Liver (tissue), 9 donors: ENCODE data around the gene ATXN1. TPM values are rescaled to one million over a fixed set of nuclear protein-coding genes. Genes with fewer than 3 reads are reported as not detected.
A peak's percentile ranks its signal among the peaks of the same experiment; 100 is the strongest.
"Not testable (repeated sequence)": the region's sequence is repeated elsewhere in the genome, so short reads cannot be mapped to it uniquely, and the experiment has no call there.

Source experiments
- DNase-seq: peaks from one replicate; pipeline ENCODE4 v3.0.0-alpha.2; 2017; ENCODE audit warnings: low spot score
- H3K27ac ChIP-seq, 2 donors: one replicate each; pipeline ENCODE4 v1.7.0; 2013; ENCODE audit warnings: inconsistent platforms in 2 of 2, low read length in 2 of 2, control low read depth in 1 of 2, low read depth in 1 of 2, mild to moderate bottlenecking in 1 of 2
- H3K27me3 ChIP-seq, 4 donors: one replicate each; pipeline versions ENCODE4 v1.6.1 to v1.7.0; 2013; ENCODE audit warnings: low read length in 3 of 4, inconsistent platforms in 1 of 4, mild to moderate bottlenecking in 1 of 4, moderate library complexity in 1 of 4; ENCODE audit not compliant: control insufficient read depth in 4 of 4, insufficient read depth in 4 of 4
- H3K36me3 ChIP-seq, 4 donors: one replicate each; pipeline versions ENCODE4 v1.6.1 to v1.7.0; 2013; ENCODE audit warnings: low read length in 3 of 4, mild to moderate bottlenecking in 3 of 4, low read depth in 1 of 4, moderate library complexity in 1 of 4; ENCODE audit not compliant: control insufficient read depth in 4 of 4, insufficient read depth in 3 of 4
- H3K4me1 ChIP-seq, 4 donors: one replicate each; pipeline versions ENCODE4 v1.6.1 to v1.7.0; 2013; ENCODE audit warnings: low read length in 3 of 4, mild to moderate bottlenecking in 3 of 4, moderate library complexity in 1 of 4; ENCODE audit not compliant: control insufficient read depth in 4 of 4, insufficient read depth in 4 of 4
- H3K4me3 ChIP-seq, 3 donors: one replicate each; pipeline versions ENCODE4 v1.6.1 to v1.7.0; 2013; ENCODE audit warnings: low read length in 3 of 3, control low read depth in 1 of 3, low read depth in 1 of 3, mild to moderate bottlenecking in 1 of 3
- H3K9ac ChIP-seq, 2 donors: one replicate each; pipeline ENCODE4 v1.7.0; 2013; ENCODE audit warnings: low read length in 2 of 2, mild to moderate bottlenecking in 2 of 2, moderate library complexity in 2 of 2, control low read depth in 1 of 2, low read depth in 1 of 2
- H3K9me3 ChIP-seq, 4 donors: one replicate each; pipeline versions ENCODE4 v1.6.1 to v1.7.0; 2013; ENCODE audit warnings: low read length in 3 of 4; ENCODE audit not compliant: control insufficient read depth in 4 of 4
- CTCF ChIP-seq: fragments of 150-350 bp; IDR thresholded peaks from 2 replicates; pipeline ENCODE4 v1.5.1; 2017; ENCODE audit warnings: improper control_type of control experiment, low read depth, low read length; ENCODE audit not compliant: missing input control
- FOXA1 ChIP-seq: IDR thresholded peaks from 2 replicates; pipeline ENCODE4 v1.6.1; 2016; ENCODE audit warnings: antibody characterized with exemption
- GABPA ChIP-seq, 2 donors: IDR thresholded peaks in 1 of 2; conservative IDR thresholded peaks in 1 of 2; 2 replicates each; pipeline ENCODE4 v1.6.1; 2016; ENCODE audit warnings: antibody characterized with exemption in 2 of 2, mild to moderate bottlenecking in 1 of 2, moderate library complexity in 1 of 2
- HNF4A ChIP-seq, 2 donors: conservative IDR thresholded peaks; 2 replicates each; pipeline ENCODE4 v1.6.1; 2016; ENCODE audit warnings: antibody characterized with exemption in 2 of 2, mild to moderate bottlenecking in 2 of 2
- HNF4G ChIP-seq: IDR thresholded peaks from 2 replicates; pipeline ENCODE4 v1.6.1; 2016; ENCODE audit warnings: antibody characterized with exemption
- JUND ChIP-seq, 2 donors: IDR thresholded peaks; 2 replicates each; pipeline ENCODE4 v1.6.1; 2016; ENCODE audit warnings: antibody characterized with exemption in 2 of 2
- RAD21 ChIP-seq, 2 donors: IDR thresholded peaks; 2 replicates each; pipeline ENCODE4 v1.6.1; 2016; ENCODE audit warnings: antibody characterized with exemption in 2 of 2, mild to moderate bottlenecking in 2 of 2
- REST ChIP-seq: IDR thresholded peaks from 2 replicates; pipeline ENCODE4 v1.6.1; 2016; ENCODE audit warnings: antibody characterized with exemption, mild to moderate bottlenecking
- RXRA ChIP-seq, 2 donors: IDR thresholded peaks; 2 replicates each; pipeline ENCODE4 v1.6.1; 2017 to 2018; ENCODE audit warnings: antibody characterized with exemption in 2 of 2, mild to moderate bottlenecking in 1 of 2
- TAF1 ChIP-seq: conservative IDR thresholded peaks from 2 replicates; pipeline ENCODE4 v1.6.1; 2016; ENCODE audit warnings: antibody characterized with exemption, mild to moderate bottlenecking
- YY1 ChIP-seq: IDR thresholded peaks from 2 replicates; pipeline ENCODE4 v1.6.1; 2016; ENCODE audit warnings: antibody characterized with exemption, mild to moderate bottlenecking
- WGBS: extraction: QIAGEN DNeasy Blood & Tissue Kit; methylation state at CpG from one replicate; pipeline ENCODE4 v1.1.7; 2013; 5-methylcytosine and 5-hydroxymethylcytosine counted together
- polyA plus RNA-seq, 2 donors: library from polyadenylated mRNA; stranded (reverse) in 1 of 2; unstranded in 1 of 2; fragments of 200-250 nt in 1 of 2; fragments of >200 nt in 1 of 2; fragmentation: Nextera tagmentation in 1 of 2; extraction: Ambion mirVana in 1 of 2; gene quantifications; one replicate each; pipeline versions ENCODE4 v1.2.1 to v1.2.3, GENCODE V29; 2013 to 2015
- total RNA-seq, 2 donors: library from RNA; depleted of rRNA; stranded (reverse); fragments of >200 nt; gene quantifications; one replicate each; pipeline ENCODE4 v1.2.3, GENCODE V29; 2014
- TF ChIP-seq, protein P1 (sequence below): IDR thresholded peaks from 2 replicates; pipeline ENCODE4 v1.6.1; 2016; ENCODE audit warnings: antibody characterized with exemption
- TF ChIP-seq, protein P2 (sequence below): IDR thresholded peaks from 2 replicates; pipeline ENCODE4 v1.6.1; 2016; ENCODE audit warnings: antibody characterized with exemption
- TF ChIP-seq, protein P3 (sequence below): IDR thresholded peaks from 2 replicates; pipeline ENCODE4 v1.6.1; 2016; ENCODE audit warnings: antibody characterized with exemption
- donor health status: healthy.
- donor health status: healthy.
- donor health status: healthy.
- donor health status: healthy.
- donor health status: healthy.

Gene ATXN1
- total and polyA plus RNA-seq, 4 donors = 4.3 to 29.7 (median 8.2) TPM

DNA sequence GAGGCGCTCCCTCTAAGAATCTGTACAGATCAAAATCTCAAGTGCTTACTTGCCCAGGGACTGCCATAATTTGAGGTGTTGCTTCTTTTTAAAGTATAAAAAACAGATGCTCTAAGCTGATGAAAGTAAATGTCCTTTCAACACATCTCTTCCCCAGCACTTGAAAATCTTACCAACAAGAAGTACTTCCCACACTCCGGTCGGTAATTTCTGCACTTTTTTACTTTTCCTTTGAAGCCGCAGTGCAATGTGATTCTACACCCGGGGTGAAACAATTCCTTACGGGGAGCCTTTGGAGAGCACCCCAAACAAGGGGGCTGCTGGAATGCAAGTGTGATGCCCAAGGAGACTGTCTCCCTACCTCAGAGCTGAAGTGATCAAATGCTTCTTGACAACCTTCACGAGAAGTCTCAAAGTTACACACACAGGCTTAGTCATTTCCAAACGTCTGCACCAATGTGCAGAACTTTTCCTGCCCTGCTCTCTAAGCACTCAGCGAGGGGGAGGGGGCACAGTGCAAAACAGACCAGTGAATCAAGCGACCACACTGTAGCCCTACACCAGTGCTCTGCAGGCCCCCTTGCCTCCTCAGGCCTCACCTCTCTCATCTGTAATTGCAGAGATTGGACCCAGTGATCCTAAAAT, 56.7 kb downstream of the ATXN1 start:
- Histone ChIP-seq H3K4me3 (no peak overlapping the region), H3K36me3 (no peaks in the 10 kb centered on the region), H3K4me1 (peaks cover 6 to 25% (median 18%) of the 10 kb centered on the region in 4 donors), H3K27me3 (no peaks in the 10 kb centered on the region), H3K9me3 (no peaks in the 10 kb centered on the region), H3K9ac (no peak overlapping the region), H3K27ac (peak overlapping the region in 1 of 2 donors; percentile 16)
- TF ChIP-seq HNF4A (conservative IDR thresholded peaks at IDR 0.05) = no peak
- TF ChIP-seq FOXA1 = no peak
- TF ChIP-seq, protein P1, sequence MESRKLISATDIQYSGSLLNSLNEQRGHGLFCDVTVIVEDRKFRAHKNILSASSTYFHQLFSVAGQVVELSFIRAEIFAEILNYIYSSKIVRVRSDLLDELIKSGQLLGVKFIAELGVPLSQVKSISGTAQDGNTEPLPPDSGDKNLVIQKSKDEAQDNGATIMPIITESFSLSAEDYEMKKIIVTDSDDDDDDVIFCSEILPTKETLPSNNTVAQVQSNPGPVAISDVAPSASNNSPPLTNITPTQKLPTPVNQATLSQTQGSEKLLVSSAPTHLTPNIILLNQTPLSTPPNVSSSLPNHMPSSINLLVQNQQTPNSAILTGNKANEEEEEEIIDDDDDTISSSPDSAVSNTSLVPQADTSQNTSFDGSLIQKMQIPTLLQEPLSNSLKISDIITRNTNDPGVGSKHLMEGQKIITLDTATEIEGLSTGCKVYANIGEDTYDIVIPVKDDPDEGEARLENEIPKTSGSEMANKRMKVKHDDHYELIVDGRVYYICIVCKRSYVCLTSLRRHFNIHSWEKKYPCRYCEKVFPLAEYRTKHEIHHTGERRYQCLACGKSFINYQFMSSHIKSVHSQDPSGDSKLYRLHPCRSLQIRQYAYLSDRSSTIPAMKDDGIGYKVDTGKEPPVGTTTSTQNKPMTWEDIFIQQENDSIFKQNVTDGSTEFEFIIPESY = no peak
- TF ChIP-seq, protein P2, sequence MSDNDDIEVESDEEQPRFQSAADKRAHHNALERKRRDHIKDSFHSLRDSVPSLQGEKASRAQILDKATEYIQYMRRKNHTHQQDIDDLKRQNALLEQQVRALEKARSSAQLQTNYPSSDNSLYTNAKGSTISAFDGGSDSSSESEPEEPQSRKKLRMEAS = no peak
- TF ChIP-seq RAD21 (IDR thresholded peaks at IDR 0.05) = no peak
- TF ChIP-seq, protein P3, sequence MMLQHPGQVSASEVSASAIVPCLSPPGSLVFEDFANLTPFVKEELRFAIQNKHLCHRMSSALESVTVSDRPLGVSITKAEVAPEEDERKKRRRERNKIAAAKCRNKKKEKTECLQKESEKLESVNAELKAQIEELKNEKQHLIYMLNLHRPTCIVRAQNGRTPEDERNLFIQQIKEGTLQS = no peak
- no peak for TF ChIP-seq YY1
- no peak for TF ChIP-seq TAF1
- no peak for TF ChIP-seq JUND (IDR thresholded peaks at IDR 0.05)
- TF ChIP-seq HNF4G = no peak
- no peak for TF ChIP-seq CTCF
- TF ChIP-seq GABPA (IDR thresholded peaks at IDR 0.05 in 1 of 2, conservative IDR thresholded peaks at IDR 0.05 in 1 of 2) = no peak
- WGBS = 83% methylated on average over 10 of the region's 10 CpGs
- DNase-seq = no peak

GRCh38 chr6:16702627-16703378, 58.5 kb downstream of the ATXN1 start:
- not testable (repeated sequence) for H3K36me3 ChIP-seq, H3K9me3 ChIP-seq, H3K4me3 ChIP-seq, DNase-seq, H3K27me3 ChIP-seq, H3K27ac ChIP-seq, H3K9ac ChIP-seq
- 91% methylated on average over 3 of the region's 6 CpGs for WGBS
- peaks cover 11 to 34% (median 23%) of the 10 kb centered on the region in 4 donors for H3K4me1 ChIP-seq

DNA sequence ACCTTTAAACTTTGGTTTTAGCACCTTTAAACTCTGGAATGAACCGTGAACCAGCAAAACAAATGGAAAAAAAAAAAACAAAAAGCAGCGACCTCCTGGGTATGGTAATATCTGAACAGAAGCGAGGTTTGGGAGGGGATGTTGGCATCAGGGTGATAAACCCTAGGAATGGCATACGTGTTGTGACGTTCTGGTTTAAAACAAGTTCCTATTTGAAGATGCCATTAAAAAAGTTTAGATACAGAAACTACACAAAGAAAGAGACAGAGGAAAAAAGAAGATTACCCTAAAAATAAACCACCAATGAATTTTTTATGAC, 60.4 kb downstream of the ATXN1 start:
- DNase-seq = no peak
- H3K9me3 ChIP-seq = no peaks in the 10 kb centered on the region
- no peak overlapping the region for H3K9ac ChIP-seq
- WGBS = 45% methylated on average over 5 of the region's 5 CpGs
- TF ChIP-seq JUND (IDR thresholded peaks at IDR 0.05) (no peak), RAD21 (IDR thresholded peaks at IDR 0.05) (no peak), HNF4G (no peak), REST (no peak), FOXA1 (no peak), RXRA (IDR thresholded peaks at IDR 0.05) (peak in 1 of 2 donors; percentile 37), HNF4A (conservative IDR thresholded peaks at IDR 0.05) (peak; percentile 91 to 93)
- peak overlapping the region; percentile 77 to 82 for H3K27ac ChIP-seq
- peaks cover 14 to 30% (median 17%) of the 10 kb centered on the region in 4 donors for H3K4me1 ChIP-seq
- no peaks in the 10 kb centered on the region for H3K36me3 ChIP-seq
- H3K27me3 ChIP-seq = no peaks in the 10 kb centered on the region
- H3K4me3 ChIP-seq = no peak overlapping the region
